ENCODE results near the gene ATG9B.

DNA sequence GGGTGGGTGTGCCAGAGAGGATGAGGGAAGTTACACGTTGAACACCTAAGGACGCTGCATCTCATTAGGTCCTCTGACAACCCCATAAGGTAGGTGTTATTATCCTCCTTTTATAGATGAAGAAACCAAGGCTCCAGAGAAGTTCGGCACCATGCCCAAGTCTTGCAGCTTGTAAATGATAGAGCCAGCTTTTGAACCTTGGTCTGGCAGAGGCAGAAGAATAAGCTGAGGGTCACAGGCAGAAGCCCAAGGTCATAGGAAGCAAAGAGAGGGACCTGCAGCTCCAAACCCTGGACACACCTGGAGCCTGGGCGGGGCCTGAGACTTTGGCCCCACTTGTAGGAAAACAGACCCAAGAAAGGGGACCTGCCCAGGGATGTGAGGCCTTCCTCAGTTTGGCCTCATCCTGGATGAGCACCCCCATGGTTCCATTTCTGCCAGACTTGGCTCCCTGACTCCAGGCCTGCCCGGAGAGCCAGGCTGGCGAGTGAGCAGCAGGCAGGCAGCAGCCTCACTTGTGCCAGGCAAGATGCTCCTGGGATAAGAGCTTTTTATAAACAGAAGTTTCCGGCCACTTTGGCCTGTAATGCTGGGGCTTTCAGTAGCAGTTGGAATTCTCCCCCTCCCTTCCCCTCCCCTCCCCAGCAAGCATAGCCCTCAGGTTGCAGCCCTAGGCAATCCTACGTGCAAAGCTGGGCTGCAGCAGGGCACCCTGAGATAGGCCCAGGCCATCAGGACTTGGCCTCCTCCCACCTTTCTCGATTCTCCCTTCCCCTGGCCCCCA lies 48.6 kb downstream of the ATG9B start:
- TF ChIP-seq, protein P1, sequence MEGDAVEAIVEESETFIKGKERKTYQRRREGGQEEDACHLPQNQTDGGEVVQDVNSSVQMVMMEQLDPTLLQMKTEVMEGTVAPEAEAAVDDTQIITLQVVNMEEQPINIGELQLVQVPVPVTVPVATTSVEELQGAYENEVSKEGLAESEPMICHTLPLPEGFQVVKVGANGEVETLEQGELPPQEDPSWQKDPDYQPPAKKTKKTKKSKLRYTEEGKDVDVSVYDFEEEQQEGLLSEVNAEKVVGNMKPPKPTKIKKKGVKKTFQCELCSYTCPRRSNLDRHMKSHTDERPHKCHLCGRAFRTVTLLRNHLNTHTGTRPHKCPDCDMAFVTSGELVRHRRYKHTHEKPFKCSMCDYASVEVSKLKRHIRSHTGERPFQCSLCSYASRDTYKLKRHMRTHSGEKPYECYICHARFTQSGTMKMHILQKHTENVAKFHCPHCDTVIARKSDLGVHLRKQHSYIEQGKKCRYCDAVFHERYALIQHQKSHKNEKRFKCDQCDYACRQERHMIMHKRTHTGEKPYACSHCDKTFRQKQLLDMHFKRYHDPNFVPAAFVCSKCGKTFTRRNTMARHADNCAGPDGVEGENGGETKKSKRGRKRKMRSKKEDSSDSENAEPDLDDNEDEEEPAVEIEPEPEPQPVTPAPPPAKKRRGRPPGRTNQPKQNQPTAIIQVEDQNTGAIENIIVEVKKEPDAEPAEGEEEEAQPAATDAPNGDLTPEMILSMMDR (conservative IDR thresholded peaks at IDR 0.05; ENCODE audit: low read length): no peak
- no peak for TF ChIP-seq EZH2phosphoT487 (IDR thresholded peaks at IDR 0.05; ENCODE audit: borderline replicate concordance)
